Sigmoid colon (tissue), 4 donors: ENCODE results near the gene FLCN.

Experiments used
- CTCF ChIP-seq, 4 experiments: fragments of 450-650 bp in 3 of 4; fragments of 200-600 bp in 1 of 4; IDR thresholded peaks; one replicate each; pipeline ENCODE4 v1.5.1; 2016 to 2019; ENCODE audit warnings: antibody characterized with exemption in 4 of 4, mild to moderate bottlenecking in 3 of 4, moderate library complexity in 2 of 4
- EP300 ChIP-seq, 4 donors: sonication (generic); formaldehyde crosslinking; IDR thresholded peaks; one replicate each; pipeline ENCODE4 v1.6.1; 2017; ENCODE audit warnings: antibody characterized with exemption in 4 of 4
- POLR2A ChIP-seq, 2 donors: fragments of 450-650 bp; IDR thresholded peaks; one replicate each; pipeline ENCODE4 v1.6.1; 2016; ENCODE audit warnings: antibody characterized with exemption in 2 of 2, mild to moderate bottlenecking in 2 of 2, moderate library complexity in 2 of 2
- POLR2AphosphoS5 ChIP-seq, 4 donors: sonication (generic); formaldehyde crosslinking; IDR thresholded peaks; one replicate each; pipeline ENCODE4 v1.6.1; 2017; ENCODE audit warnings: antibody characterized with exemption in 4 of 4

GRCh38 chr17:17253406-17253805 lies 16.4 kb upstream of the FLCN start:
- no peak for TF ChIP-seq POLR2AphosphoS5 (IDR thresholded peaks at IDR 0.05)
- TF ChIP-seq CTCF (IDR thresholded peaks at IDR 0.05), result no peak
- no peak for TF ChIP-seq EP300 (IDR thresholded peaks at IDR 0.05)
- no peak for TF ChIP-seq POLR2A (IDR thresholded peaks at IDR 0.05)
